WTC11 (cell line): Measurements from ENCODE around the gene CCDC141.

Experiments
- NFYB ChIP-seq: sonication (generic); formaldehyde crosslinking; conservative IDR thresholded peaks from 2 replicates; pipeline ENCODE4 v1.8.0; 2022; ENCODE audit warnings: low read depth, missing genetic modification reagents
- ZNF232 ChIP-seq: sonication (generic); formaldehyde crosslinking; IDR thresholded peaks from 2 replicates; pipeline ENCODE4 v1.8.0; 2022; ENCODE audit warnings: mild to moderate bottlenecking, missing genetic modification reagents
- TF ChIP-seq, protein P1 (sequence below): fragments of 250-450 bp; sonication (Bioruptor Pico); IDR thresholded peaks from 2 replicates; pipeline ENCODE4 v1.9.0; 2021; ENCODE audit warnings: mild to moderate bottlenecking

DNA sequence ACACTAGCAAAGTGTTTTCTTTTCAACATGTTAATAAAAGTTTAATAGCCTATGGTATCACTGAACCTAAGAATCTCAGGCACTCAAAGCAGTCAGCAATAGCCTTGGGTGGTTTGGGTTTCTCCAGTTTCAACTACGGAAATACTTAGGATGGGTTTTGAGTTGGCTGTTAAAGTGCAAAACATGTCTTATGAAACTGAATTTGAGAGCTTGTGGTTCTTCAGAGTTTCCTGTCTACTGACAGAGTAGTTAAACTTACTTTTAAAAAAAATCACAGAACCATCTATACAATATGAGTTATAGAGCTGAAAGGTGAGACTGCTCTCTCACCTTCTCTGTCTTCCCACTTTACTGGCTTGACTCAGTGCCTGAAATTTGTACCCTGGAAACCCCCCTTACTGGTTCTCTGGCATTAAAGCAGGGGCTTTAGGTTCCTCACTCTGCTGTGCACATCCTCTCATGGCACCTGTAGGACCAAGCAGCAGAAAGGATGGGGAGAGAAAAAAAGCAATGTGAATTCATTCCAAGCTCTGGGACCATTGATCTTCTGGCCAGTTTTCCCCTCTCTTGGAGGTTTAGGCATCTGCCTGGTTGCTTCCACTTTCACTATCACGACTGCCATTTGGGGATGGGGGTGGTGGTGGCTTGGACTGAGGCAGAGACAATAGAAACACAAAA, 18.1 kb downstream of the CCDC141 start:
- TF ChIP-seq ZNF232 (no peak), NFYB (no peak)
- TF ChIP-seq, protein P1, sequence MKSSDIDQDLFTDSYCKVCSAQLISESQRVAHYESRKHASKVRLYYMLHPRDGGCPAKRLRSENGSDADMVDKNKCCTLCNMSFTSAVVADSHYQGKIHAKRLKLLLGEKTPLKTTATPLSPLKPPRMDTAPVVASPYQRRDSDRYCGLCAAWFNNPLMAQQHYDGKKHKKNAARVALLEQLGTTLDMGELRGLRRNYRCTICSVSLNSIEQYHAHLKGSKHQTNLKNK (CRISPR knock-in tag) = no peak
